GM19099 (cell line): ENCODE results near the gene MYO3A.

ENCODE experiments used
- POLR2A ChIP-seq: IDR thresholded peaks from 3 replicates; pipeline ENCODE4 v1.6.1; 2011; ENCODE audit warnings: low read depth; ENCODE audit not compliant: insufficient read length; ENCODE audit errors: extremely low read depth

The MYO3A gene, protein sequence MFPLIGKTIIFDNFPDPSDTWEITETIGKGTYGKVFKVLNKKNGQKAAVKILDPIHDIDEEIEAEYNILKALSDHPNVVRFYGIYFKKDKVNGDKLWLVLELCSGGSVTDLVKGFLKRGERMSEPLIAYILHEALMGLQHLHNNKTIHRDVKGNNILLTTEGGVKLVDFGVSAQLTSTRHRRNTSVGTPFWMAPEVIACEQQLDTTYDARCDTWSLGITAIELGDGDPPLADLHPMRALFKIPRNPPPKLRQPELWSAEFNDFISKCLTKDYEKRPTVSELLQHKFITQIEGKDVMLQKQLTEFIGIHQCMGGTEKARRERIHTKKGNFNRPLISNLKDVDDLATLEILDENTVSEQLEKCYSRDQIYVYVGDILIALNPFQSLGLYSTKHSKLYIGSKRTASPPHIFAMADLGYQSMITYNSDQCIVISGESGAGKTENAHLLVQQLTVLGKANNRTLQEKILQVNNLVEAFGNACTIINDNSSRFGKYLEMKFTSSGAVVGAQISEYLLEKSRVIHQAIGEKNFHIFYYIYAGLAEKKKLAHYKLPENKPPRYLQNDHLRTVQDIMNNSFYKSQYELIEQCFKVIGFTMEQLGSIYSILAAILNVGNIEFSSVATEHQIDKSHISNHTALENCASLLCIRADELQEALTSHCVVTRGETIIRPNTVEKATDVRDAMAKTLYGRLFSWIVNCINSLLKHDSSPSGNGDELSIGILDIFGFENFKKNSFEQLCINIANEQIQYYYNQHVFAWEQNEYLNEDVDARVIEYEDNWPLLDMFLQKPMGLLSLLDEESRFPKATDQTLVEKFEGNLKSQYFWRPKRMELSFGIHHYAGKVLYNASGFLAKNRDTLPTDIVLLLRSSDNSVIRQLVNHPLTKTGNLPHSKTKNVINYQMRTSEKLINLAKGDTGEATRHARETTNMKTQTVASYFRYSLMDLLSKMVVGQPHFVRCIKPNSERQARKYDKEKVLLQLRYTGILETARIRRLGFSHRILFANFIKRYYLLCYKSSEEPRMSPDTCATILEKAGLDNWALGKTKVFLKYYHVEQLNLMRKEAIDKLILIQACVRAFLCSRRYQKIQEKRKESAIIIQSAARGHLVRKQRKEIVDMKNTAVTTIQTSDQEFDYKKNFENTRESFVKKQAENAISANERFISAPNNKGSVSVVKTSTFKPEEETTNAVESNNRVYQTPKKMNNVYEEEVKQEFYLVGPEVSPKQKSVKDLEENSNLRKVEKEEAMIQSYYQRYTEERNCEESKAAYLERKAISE (N-terminal part only)

DNA sequence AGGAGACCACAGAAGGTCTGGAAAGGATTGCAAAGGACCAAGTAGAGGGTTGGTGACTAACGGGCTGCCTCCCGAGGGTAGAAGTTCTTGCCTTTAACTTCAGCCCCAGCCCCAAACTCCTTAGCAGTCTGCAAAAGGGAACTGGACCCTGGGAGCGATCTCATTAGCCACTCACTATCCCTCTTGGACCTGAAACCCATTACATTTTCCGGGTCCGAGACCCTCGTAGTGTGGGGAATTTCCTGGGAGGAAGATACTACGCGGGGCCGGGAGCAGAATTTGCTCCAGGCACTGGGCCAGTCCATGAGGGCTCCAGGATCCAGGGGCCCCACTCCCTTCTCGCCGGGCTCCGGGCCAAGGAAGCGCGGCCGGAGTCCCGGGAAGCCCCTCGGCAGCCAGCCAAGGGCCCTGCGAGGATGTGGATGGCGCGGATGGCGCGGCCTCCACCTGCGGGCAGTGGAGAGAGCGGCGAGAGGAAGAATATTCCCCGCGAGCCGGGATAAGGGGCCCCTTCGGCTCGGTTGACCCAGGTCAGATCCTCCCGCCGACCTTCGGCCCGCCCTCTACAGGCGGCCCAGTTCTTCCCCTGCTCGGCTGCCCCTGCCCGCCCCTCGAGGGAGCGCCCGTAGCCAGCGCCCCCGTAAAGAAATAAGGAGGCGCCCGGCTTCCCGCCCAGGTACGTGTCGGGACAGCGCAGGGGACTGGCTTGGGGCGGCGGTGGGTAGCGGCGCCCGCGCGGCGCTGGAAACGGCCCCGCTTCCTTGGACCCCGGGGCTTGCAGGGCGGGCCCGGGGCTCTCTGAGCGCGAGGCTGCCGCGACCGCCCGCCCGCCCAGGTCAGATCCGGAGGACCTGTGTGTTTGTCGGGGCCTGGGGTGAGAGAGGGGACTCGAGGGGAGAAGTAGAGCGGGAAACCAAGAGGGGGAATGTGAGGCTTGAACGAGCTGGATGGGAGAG is at the start of gene MYO3A:
TSS of gene MYO3A (plus strand) at position 577 of the 956 bp plus-strand sequence. CDS start 17,882 bp downstream, outside the sequence.
- no peak for TF ChIP-seq POLR2A

DNA sequence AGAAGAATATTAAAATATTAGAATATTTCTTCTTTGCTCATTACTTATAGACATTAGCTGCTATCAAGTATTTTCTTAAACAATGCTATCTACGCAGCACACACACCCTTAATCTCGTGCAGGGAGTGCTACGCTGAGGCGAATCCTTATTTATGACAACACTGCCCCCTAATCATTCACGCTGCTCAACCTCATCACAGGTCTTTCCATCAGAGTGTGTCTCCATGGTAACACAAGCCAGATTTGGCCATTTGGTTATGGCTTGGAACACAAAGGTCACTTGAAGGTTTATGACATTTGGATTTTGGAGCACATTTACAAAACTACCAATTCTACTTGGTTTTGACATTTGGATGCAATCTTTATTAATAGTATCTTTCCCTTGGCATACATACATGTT is 45.4 kb upstream of the MYO3A start:
- no peak for TF ChIP-seq POLR2A

DNA sequence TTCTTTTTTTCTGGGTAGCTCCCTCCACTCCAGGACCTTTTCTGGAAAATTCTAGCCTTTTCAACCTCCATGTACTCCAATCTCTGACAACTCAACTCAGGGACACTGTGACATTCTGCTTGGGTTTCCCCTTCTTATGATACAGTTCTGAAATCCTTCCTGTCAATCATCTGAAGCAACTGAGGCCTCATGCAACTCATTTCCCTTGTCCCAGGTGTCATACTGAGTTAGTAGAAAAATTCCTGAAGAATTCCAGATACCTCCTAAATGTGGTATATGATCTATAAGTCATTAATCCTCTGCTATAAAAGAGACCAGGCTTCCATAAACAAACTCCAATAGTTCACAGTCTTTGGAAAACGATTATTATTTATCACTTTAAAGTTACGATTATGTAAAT is 43.0 kb upstream of the MYO3A start:
- no peak for TF ChIP-seq POLR2A

DNA sequence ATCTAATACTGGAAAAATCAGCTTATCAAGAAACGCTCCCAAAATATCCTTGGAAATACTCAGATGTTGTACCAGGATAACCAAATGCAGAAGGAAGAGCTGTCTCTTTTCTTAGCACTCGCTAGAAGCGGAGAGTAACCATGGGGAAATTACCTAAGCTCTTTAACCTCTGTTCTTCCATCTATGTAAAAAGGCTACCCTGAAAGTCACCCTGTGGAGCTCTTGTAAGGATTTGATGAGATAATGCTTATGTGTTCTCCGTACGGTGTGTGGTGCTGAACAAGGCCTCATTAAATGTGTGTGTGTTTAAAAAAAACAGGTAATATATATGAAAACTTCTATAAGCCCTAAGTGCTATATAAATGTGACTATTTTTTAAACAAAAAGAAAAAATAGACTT is 38.2 kb upstream of the MYO3A start:
- TF ChIP-seq POLR2A = no peak

DNA sequence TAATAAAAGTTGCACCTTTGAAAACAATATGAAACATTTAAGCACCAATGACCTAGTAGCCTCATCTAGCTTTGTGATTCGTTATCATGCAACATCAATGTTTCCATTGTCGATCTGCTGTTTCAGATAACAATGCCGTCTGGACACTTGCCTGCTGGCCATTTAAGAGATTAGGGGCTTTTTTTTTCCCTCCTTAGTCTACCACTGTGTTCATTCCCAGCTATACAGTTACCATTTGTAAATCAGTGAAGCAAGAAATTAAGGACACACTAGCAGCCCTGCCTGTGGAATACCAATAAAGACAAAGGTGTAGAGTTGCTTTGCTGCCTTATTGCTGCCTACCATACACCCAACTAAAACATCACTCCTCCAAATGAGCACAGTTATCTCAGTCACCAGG is 37.6 kb upstream of the MYO3A start:
- TF ChIP-seq POLR2A = no peak

DNA sequence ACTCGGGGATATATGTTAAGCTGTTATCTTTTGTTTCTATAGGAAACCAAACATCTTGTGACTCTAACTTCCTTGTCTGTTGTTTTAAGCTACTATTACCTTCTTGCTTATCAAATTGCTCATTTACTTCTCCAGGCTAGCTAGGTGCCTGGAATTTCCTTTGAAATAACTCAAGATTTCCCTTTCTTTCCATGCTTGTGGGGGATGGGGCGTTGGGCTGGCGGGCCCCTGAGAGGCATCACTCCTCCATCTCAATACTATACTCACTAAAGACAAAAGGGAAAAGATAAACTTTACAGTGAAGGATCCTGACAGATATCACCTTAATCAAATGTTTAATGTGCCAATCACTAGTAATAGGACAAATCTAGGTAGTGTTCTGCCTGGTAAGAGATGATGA is 34.7 kb upstream of the MYO3A start:
- no peak for TF ChIP-seq POLR2A

DNA sequence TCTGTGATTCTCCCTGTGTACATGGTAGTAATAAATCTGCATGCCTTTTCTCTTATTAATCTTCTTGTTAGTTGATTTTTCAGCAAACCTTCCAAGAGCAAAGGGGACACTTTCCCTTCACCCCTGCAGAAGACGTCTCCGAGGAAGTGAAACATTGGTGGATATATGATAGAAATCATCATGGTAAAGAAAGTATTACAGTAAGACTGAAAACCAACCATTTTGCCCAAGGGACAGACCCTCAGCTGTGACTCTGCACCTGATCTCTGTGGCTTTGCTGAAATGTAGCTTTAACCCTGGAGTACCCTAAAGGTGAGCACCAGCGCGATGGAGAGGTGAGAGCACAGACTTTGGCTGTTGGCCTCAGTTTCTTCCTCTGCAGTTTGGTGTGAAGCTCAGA is 32.8 kb upstream of the MYO3A start:
- no peak for TF ChIP-seq POLR2A

DNA sequence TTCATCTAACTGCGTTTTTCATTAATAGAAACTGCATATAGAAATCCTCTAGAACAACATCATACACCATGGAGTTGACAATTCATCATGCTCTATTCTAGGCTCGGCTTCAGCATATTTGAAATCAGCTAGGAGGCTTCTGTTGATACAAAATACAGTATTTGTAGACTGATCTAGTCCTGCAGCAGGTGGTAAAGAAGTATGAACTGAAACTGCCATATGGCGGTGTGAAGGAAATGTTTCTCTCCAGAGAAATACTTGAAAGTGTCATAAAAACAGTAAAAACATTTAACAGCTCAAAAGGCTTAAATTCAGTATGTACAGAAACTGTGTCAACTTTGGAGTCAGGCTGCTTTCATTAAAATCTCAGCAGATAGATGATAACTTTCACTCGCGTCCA is 32.0 kb upstream of the MYO3A start:
- no peak for TF ChIP-seq POLR2A

DNA sequence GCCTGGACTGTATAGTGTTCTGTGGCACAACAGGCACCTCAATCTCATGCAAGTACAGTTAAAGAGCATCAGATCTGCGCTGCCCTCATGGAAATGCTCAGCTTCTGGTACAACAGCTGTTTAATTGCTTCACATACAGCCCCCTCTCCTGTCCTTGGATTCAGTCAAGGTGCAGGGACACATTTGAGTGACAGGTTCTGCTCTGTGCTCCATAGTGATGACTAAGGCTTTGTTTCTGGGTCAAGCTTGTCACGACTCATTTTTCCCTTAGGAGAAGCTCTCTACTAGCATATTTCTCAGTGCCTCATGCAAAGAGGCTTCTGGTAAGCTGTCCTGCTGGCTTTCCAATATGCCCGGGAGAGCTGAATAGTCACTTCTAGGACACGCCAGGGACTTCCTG is 26.8 kb upstream of the MYO3A start:
- TF ChIP-seq POLR2A = no peak

DNA sequence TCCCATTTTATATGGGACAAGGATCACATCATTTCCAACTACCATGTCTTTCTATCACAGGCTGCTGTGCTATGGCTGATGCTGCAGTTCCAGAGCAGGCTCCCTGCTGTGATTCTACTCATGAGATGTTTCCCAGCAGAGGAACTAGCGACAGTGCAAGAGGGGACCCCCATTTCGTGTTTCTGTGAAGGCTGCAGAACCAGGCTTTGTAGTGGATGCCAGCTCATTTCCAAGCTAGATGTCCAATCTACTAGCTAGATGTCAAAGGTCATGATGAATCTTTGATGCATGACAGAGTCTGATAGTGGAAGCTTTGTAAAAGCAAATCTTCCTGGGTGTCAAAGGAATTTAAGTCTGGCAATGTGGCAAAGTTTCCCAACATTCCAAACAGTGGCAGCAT is 21.2 kb upstream of the MYO3A start:
- TF ChIP-seq POLR2A = no peak

DNA sequence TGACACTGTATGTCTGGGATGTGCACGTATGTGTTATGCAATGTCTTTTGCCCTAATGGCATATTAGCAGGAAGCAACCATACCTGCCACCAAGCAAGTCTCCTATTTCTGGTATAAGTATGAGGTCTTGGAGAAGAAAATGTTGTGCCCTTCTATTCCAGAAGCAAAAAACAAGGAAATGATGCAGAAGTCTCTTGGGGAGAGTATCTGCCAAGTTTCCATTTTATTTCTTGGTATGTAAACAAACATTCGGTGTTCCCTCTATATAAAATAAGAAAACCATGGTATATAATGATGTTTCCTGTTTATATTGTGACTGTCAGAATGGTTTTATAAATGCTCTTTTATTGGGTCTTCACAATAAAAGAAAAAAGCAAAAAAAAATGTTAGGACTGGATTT is 19.3 kb upstream of the MYO3A start:
- no peak for TF ChIP-seq POLR2A

DNA sequence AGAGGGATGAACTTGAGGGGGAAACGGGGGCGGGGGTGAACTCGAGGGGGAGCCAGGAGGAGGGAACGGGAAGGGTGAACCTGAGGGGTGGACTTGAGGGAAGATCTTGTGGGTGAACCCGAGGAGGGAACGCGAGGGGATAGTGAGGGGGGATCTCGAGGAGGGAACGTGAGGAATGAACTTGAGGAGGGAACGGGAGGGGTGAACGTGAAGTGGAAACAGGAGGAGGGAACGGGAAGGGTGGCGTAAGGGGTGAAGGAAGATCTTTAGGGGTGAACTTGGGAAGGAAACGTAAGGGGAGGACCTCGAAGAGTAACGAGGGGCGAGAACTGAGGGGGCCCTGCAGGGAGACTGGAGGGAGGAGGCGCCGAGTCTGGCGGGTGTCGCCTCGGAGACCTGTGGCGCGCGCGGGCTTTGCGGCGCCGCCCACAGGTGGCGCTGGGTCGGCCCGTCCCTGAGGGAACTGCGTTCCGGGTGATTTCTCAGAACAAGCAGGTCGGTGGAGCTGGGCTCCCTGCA is 651 bp downstream of the MYO3A start:
- no peak for TF ChIP-seq POLR2A

DNA sequence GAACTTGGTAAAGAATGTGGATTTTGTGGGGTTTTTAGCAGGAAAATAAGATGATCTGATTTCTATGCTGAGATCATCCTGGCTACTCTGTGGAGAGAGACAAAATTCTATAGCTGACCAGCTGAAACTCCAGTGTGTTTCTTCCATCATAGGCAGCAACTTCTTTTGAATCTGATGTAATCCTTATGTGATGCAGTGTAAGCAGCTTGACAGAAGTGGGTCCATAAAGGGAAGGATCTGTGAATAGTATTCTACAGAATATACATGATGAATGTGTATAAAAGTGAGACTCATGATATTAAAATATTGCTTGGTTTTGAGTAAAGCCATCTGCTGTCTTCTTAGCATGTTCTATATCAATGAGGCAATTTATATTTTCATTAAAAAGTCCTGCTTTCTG is 4.4 kb downstream of the MYO3A start:
- no peak for TF ChIP-seq POLR2A

DNA sequence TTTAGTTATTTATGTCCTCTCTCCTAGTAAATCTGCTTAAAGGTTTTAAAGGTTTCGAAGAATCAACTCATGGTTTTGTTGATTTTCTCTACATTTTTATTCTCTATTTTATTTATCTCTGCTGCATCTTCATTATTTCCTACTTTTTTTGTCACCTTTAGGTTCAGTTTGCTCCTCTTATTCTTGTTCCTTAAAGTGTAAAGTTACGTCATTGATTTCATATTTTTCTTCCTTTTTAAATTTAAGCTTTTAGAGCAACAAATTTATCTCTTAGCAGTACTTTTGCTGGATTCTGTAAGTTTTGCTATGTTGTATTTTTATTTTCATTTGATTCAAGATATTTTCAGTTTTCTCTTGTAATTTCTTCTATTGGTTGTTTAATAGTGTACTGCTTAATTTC is 10.7 kb downstream of the MYO3A start:
- no peak for TF ChIP-seq POLR2A
